Loucy (cell line): Measurements from ENCODE around the gene DUSP2.

Experiments used
- H2AFZ ChIP-seq: fragments of 200-600 bp; sonication (generic); 2 replicates; pipeline ENCODE4 v1.6.0; 2016; ENCODE audit warnings: antibody characterized with exemption, mild to moderate bottlenecking, low read length, moderate library complexity
- H3F3A ChIP-seq: fragments of 200-600 bp; 2 replicates; pipeline ENCODE4 v1.6.0; 2016; ENCODE audit warnings: antibody characterized with exemption, low read depth, mild to moderate bottlenecking
- H3K27me3 ChIP-seq: fragments of 200-600 bp; sonication (generic); 2 replicates; pipeline ENCODE4 v1.6.1; 2014; ENCODE audit warnings: low read length, mild to moderate bottlenecking; ENCODE audit not compliant: insufficient read depth, poor library complexity, severe bottlenecking
- H3K36me3 ChIP-seq: fragments of 200-600 bp; sonication (generic); 2 replicates; pipeline ENCODE4 v1.6.1; 2016; ENCODE audit warnings: low read length; ENCODE audit not compliant: insufficient read depth
- H3K4me1 ChIP-seq: fragments of 200-600 bp; sonication (generic); 2 replicates; pipeline ENCODE4 v1.5.1; 2014; ENCODE audit warnings: low read length, mild to moderate bottlenecking; ENCODE audit not compliant: insufficient read depth, poor library complexity, severe bottlenecking
- H3K4me2 ChIP-seq: fragments of 200-600 bp; sonication (generic); 2 replicates; pipeline ENCODE4 v1.6.0; 2014; ENCODE audit warnings: antibody characterized with exemption, low read length, low read depth, mild to moderate bottlenecking; ENCODE audit not compliant: poor library complexity, severe bottlenecking
- H3K4me3 ChIP-seq: fragments of 200-600 bp; sonication (generic); 2 replicates; pipeline ENCODE4 v1.5.1; 2014; ENCODE audit warnings: low read length, mild to moderate bottlenecking, mixed read lengths; ENCODE audit not compliant: poor library complexity, severe bottlenecking
- H3K79me2 ChIP-seq: fragments of 200-600 bp; sonication (generic); 2 replicates; pipeline ENCODE4 v1.6.1; 2014; ENCODE audit warnings: low read length; ENCODE audit not compliant: insufficient read depth
- H3K9ac ChIP-seq: fragments of 200-600 bp; sonication (generic); 2 replicates; pipeline ENCODE4 v1.6.0; 2014; ENCODE audit warnings: mild to moderate bottlenecking, low read depth, low read length, moderate library complexity; ENCODE audit not compliant: poor library complexity, severe bottlenecking
- H3K9me2 ChIP-seq: fragments of 200-600 bp; sonication (generic); replicated peaks from 2 replicates; pipeline ENCODE4 v1.6.1; 2016; ENCODE audit warnings: low read depth, low read length, mixed read lengths
- H3K9me3 ChIP-seq: fragments of 200-600 bp; sonication (generic); 2 replicates; pipeline ENCODE4 v1.6.1; 2014; ENCODE audit warnings: mild to moderate bottlenecking, antibody characterized with exemption, low read length, low read depth; ENCODE audit not compliant: insufficient read depth
- H4K20me1 ChIP-seq: fragments of 200-600 bp; sonication (generic); 2 replicates; pipeline ENCODE4 v1.6.0; 2014; ENCODE audit warnings: antibody characterized with exemption, low read length, mild to moderate bottlenecking; ENCODE audit not compliant: insufficient read depth, poor library complexity, severe bottlenecking
- EZH2phosphoT487 ChIP-seq: fragments of 200-600 bp; IDR thresholded peaks from 2 replicates; pipeline ENCODE4 v1.6.1; 2018; ENCODE audit warnings: antibody characterized with exemption, mild to moderate bottlenecking, moderate library complexity, borderline replicate concordance
- TF ChIP-seq, protein P1 (sequence below): fragments of 200-600 bp; sonication (generic); conservative IDR thresholded peaks from 2 replicates; pipeline ENCODE4 v1.5.1; 2014; ENCODE audit warnings: mild to moderate bottlenecking, antibody characterized with exemption, low read length

Gene DUSP2

DNA sequence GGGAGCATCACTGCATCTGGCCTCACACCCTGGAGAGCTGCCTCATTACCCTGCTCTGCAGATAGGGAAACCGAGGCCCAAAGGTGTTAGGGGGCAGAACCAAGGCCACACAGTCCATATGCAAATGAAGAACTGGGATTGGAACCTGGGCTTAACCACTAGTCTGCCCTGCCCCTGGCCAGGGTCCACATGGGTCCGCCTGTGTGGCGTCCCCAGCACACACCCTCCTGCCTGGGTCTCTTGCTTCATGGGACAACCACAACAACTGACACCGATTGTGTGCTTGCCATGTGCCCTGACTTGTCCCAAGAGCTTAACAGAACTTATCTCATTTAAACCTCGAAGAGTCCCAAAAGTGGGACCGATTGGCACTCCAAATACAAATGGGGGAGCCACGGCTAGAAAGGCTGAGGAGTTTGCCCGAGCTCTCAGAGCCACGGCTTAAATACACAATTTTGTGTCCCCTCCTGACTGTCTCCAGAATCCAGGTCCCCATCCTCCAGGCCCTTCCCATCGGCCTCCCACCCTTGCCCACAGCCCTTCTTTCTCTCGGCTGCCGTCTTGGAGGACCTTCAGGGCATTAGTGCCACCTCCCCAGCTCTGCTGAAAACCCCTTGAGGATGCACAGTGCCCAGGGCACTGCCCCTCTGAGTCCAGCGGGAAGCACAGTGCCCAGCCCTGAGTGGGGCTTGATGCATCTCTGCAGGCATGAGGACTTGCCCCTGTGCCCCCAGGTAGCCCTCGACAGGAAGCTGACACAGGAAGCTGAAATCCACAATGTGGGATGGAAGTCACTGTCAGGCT, 5.8 kb upstream of the DUSP2 start:
- Histone ChIP-seq H3K4me2 (no peak overlapping the region), H3K9me3 (no peaks in the 10 kb centered on the region), H3K4me3 (no peak overlapping the region), H3F3A (no peaks in the 10 kb centered on the region), H3K9ac (no peak overlapping the region), H3K4me1 (peaks cover 42% of the 10 kb centered on the region), H2AFZ (no peak overlapping the region), H4K20me1 (no peaks in the 10 kb centered on the region), H3K9me2 (no peaks in the 10 kb centered on the region), H3K27me3 (no peaks in the 10 kb centered on the region), H3K36me3 (no peaks in the 10 kb centered on the region), H3K79me2 (no peaks in the 10 kb centered on the region)
- no peak for TF ChIP-seq EZH2phosphoT487

GRCh38 chr2:96150007-96150640, 4.9 kb upstream of the DUSP2 start:
- Histone ChIP-seq H3K4me2 (no peak overlapping the region), H3K9ac (no peak overlapping the region), H3K9me3 (no peaks in the 10 kb centered on the region), H3K27me3 (no peaks in the 10 kb centered on the region), H4K20me1 (no peaks in the 10 kb centered on the region), H3F3A (no peaks in the 10 kb centered on the region), H3K4me1 (peaks cover 45% of the 10 kb centered on the region), H3K79me2 (peaks cover under 1% of the 10 kb centered on the region), H3K9me2 (no peaks in the 10 kb centered on the region), H3K36me3 (no peaks in the 10 kb centered on the region), H2AFZ (no peak overlapping the region), H3K4me3 (no peak overlapping the region)
- TF ChIP-seq EZH2phosphoT487: no peak
- TF ChIP-seq, protein P1, sequence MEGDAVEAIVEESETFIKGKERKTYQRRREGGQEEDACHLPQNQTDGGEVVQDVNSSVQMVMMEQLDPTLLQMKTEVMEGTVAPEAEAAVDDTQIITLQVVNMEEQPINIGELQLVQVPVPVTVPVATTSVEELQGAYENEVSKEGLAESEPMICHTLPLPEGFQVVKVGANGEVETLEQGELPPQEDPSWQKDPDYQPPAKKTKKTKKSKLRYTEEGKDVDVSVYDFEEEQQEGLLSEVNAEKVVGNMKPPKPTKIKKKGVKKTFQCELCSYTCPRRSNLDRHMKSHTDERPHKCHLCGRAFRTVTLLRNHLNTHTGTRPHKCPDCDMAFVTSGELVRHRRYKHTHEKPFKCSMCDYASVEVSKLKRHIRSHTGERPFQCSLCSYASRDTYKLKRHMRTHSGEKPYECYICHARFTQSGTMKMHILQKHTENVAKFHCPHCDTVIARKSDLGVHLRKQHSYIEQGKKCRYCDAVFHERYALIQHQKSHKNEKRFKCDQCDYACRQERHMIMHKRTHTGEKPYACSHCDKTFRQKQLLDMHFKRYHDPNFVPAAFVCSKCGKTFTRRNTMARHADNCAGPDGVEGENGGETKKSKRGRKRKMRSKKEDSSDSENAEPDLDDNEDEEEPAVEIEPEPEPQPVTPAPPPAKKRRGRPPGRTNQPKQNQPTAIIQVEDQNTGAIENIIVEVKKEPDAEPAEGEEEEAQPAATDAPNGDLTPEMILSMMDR: no peak

- H3K4me3 ChIP-seq: no peak overlapping the region
- H3K4me2 ChIP-seq: peak overlapping the region; percentile 85
- peaks cover 9% of the 10 kb centered on the region for H4K20me1 ChIP-seq
- H3K4me1 ChIP-seq: peaks cover 55% of the 10 kb centered on the region
- no peaks in the 10 kb centered on the region for H3F3A ChIP-seq
- no peaks in the 10 kb centered on the region for H3K9me3 ChIP-seq
- H3K27me3 ChIP-seq: no peaks in the 10 kb centered on the region
- H2AFZ ChIP-seq: no peak overlapping the region
- no peaks in the 10 kb centered on the region for H3K9me2 ChIP-seq
- no peak for TF ChIP-seq EZH2phosphoT487
- TF ChIP-seq, protein P1: no peak
- H3K79me2 ChIP-seq: peaks cover 16% of the 10 kb centered on the region
- no peaks in the 10 kb centered on the region for H3K36me3 ChIP-seq
- H3K9ac ChIP-seq: peak overlapping the region; percentile 94
Measured at GRCh38 chr2:96148410-96149217, 3.4 kb upstream of the DUSP2 start.
